Adrenal gland (tissue), 5 donors: ENCODE results near the gene PTMA.
A peak's percentile ranks its signal among the peaks of the same experiment; 100 is the strongest.

ENCODE experiments used
- CTCF ChIP-seq, 6 experiments: fragments of 450-650 bp in 4 of 6; fragments of 200-600 bp in 2 of 6; sonication (generic) in 1 of 6; IDR thresholded peaks; 1 replicate in 5 of 6; 2 replicates in 1 of 6; pipeline versions ENCODE4 v1.5.1 to v1.8.0; 2016 to 2021; ENCODE audit warnings: antibody characterized with exemption in 6 of 6, mild to moderate bottlenecking in 2 of 6, moderate library complexity in 1 of 6
- POLR2A ChIP-seq, 2 donors: fragments of 450-650 bp; IDR thresholded peaks; one replicate each; pipeline ENCODE4 v1.6.1; 2017; ENCODE audit warnings: antibody characterized with exemption in 2 of 2, mild to moderate bottlenecking in 2 of 2, moderate library complexity in 1 of 2
- donor health status: DM: no; HTN: no; CAD: no.

- TF ChIP-seq CTCF (IDR thresholded peaks at IDR 0.05) (peak; percentile 72 to 87 (median 82)), POLR2A (IDR thresholded peaks at IDR 0.05) (peak; percentile 64 to 90)
Measured at GRCh38 chr2:231706731-231707624, 1.3 kb upstream of the PTMA start.
